AG09319 (cell line): ENCODE data around the gene CPLX4.

Experiments
- DNase-seq: peaks from one replicate; pipeline ENCODE4 v3.0.0-alpha.2; 2010; ENCODE audit warnings: low read depth; ENCODE audit errors: extremely low read depth
- TF ChIP-seq, protein P1 (sequence below): IDR thresholded peaks from 2 replicates; pipeline ENCODE4 v1.5.1; 2011; ENCODE audit warnings: low read depth, mild to moderate bottlenecking, inconsistent platforms, low read length, moderate library complexity

CPLX4 gene

GRCh38 chr18:59332986-59333385 is 14.5 kb upstream of the CPLX4 start:
- TF ChIP-seq, protein P1, sequence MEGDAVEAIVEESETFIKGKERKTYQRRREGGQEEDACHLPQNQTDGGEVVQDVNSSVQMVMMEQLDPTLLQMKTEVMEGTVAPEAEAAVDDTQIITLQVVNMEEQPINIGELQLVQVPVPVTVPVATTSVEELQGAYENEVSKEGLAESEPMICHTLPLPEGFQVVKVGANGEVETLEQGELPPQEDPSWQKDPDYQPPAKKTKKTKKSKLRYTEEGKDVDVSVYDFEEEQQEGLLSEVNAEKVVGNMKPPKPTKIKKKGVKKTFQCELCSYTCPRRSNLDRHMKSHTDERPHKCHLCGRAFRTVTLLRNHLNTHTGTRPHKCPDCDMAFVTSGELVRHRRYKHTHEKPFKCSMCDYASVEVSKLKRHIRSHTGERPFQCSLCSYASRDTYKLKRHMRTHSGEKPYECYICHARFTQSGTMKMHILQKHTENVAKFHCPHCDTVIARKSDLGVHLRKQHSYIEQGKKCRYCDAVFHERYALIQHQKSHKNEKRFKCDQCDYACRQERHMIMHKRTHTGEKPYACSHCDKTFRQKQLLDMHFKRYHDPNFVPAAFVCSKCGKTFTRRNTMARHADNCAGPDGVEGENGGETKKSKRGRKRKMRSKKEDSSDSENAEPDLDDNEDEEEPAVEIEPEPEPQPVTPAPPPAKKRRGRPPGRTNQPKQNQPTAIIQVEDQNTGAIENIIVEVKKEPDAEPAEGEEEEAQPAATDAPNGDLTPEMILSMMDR, result no peak
- no peak for DNase-seq

DNA sequence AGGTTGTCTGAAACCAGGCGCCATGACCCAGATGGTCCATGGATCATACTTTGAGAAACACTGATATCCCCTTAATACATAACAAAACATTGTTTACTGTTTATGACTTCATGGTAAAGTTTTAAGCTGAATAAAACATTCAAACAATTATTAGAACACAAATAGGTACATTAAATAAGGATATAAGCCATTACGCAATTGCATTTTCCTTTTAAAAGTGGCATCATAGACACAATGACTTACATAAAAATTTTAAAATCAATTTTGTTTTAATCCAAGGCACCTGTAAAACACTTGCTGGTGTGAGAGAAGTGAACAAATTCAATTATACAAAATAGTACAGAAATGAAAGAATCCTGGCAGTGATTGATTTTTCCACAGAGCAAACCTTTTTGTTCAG is 10.2 kb upstream of the CPLX4 start:
- TF ChIP-seq, protein P1, result no peak
- DNase-seq, result no peak

DNA sequence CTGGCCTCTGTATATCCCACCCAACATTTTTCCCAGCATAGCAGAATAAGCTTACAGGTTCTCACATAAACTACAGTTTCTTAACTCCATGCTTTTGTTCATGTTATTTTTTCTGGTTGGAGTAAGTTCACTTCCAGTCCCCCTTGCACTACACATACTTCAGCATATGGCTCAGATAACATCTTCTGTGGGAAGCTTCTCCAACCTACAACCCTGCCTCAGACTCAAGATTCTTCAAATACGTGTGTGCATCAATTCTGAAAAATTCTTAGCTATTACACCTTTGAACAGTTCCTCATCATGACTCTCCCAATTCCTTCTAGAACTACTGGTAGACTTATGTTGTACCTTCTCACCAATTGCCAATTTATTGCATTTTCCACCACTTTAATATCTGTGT is 7.5 kb upstream of the CPLX4 start:
- TF ChIP-seq, protein P1, result no peak
- DNase-seq, result no peak

GRCh38 chr18:59324623-59324971 is 6.1 kb upstream of the CPLX4 start:
- DNase-seq, result no peak
- TF ChIP-seq, protein P1, result no peak

- no peak for DNase-seq
- TF ChIP-seq, protein P1, result no peak
These were observed 5.6 kb upstream of the CPLX4 start for GRCh38 chr18:59323931-59324622.

GRCh38 chr18:59311631-59312030 is 6.8 kb downstream of the CPLX4 start:
- DNase-seq, result no peak
- TF ChIP-seq, protein P1, result no peak

DNA sequence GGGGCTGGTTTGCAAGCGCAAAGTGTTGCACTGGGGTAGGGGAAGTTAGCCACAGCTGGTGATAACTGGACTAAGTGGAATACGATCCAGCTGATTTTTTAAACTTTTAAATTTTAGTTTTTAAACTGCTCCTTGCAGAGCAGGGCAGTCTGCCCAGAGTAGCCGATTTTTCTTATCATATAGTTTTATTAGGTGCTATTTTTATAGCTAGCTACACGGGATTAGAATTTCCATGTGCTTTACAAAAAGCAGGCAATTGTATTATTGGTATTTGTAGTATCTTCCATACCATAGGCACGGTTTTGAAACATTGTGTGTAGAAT is 9.6 kb downstream of the CPLX4 start:
- no peak for DNase-seq
- TF ChIP-seq, protein P1, result no peak
